Sigmoid colon (tissue), 7 donors: Measurements from ENCODE around the gene NAT16. TPM values are rescaled to one million over a fixed set of nuclear protein-coding genes. Genes with fewer than 3 reads are reported as not detected.

ENCODE experiments used
- DNase-seq: peaks from one replicate; pipeline ENCODE4 v3.0.0-alpha.2; 2019
- H3K27ac ChIP-seq, 4 donors: fragments of 200-600 bp; sonication (generic); one replicate each; pipeline ENCODE4 v1.5.1; 2016 to 2019; ENCODE audit warnings: mild to moderate bottlenecking in 1 of 4
- H3K27me3 ChIP-seq, 3 donors: fragments of 200-600 bp; sonication (generic); one replicate each; pipeline ENCODE4 v1.5.1; 2019; ENCODE audit warnings: mild to moderate bottlenecking in 1 of 3
- H3K36me3 ChIP-seq, 4 donors: fragments of 200-600 bp; sonication (generic); one replicate each; pipeline ENCODE4 v1.5.1; 2016 to 2019
- H3K4me1 ChIP-seq, 4 donors: fragments of 200-600 bp; sonication (generic); one replicate each; pipeline ENCODE4 v1.5.1; 2017 to 2019
- H3K4me3 ChIP-seq, 4 donors: fragments of 200-600 bp; sonication (generic); one replicate each; pipeline ENCODE4 v1.5.1; 2017 to 2019; ENCODE audit warnings: mild to moderate bottlenecking in 2 of 4, moderate library complexity in 1 of 4
- H3K9me3 ChIP-seq, 4 donors: fragments of 200-600 bp in 3 of 4; sonication (generic) in 3 of 4; one replicate each; pipeline versions ENCODE4 v1.5.1 to v1.6.1; 2013 to 2019
- EP300 ChIP-seq, 4 donors: sonication (generic); formaldehyde crosslinking; IDR thresholded peaks; one replicate each; pipeline ENCODE4 v1.6.1; 2017; ENCODE audit warnings: antibody characterized with exemption in 4 of 4
- POLR2A ChIP-seq, 2 donors: fragments of 450-650 bp; IDR thresholded peaks; one replicate each; pipeline ENCODE4 v1.6.1; 2016; ENCODE audit warnings: antibody characterized with exemption in 2 of 2, mild to moderate bottlenecking in 2 of 2, moderate library complexity in 2 of 2
- POLR2AphosphoS5 ChIP-seq, 4 donors: sonication (generic); formaldehyde crosslinking; IDR thresholded peaks; one replicate each; pipeline ENCODE4 v1.6.1; 2017; ENCODE audit warnings: antibody characterized with exemption in 4 of 4
- WGBS, 2 donors: extraction: QIAGEN DNeasy Blood & Tissue Kit; methylation state at CpG; one replicate each; pipeline ENCODE4 v1.1.7; 2013; 5-methylcytosine and 5-hydroxymethylcytosine counted together
- intact Hi-C: fragments of 100-400 bp; cut with DNase I; formaldehyde crosslinking; loops from one replicate; pipeline ENCODE4 v1.15.1; 2023
- polyA plus RNA-seq, 3 donors: library from polyadenylated mRNA; stranded (reverse); fragments of 200-250 nt; gene quantifications; one replicate each; pipeline ENCODE4 v1.2.3, GENCODE V29; 2013
- total RNA-seq, 4 donors: library from RNA; depleted of rRNA; stranded (reverse); fragments of >200 nt; gene quantifications; one replicate each; pipeline ENCODE4 v1.1.0, GENCODE V29; 2016
- TF ChIP-seq, protein P1 (sequence below), 4 experiments: fragments of 450-650 bp in 3 of 4; fragments of 200-600 bp in 1 of 4; IDR thresholded peaks; one replicate each; pipeline ENCODE4 v1.5.1; 2016 to 2019; ENCODE audit warnings: antibody characterized with exemption in 4 of 4, mild to moderate bottlenecking in 3 of 4, moderate library complexity in 2 of 4
- donor health status: healthy with polysubstance abuse.
- donor health status: Bipolar disorder and iron deficiency.
- donor health status: healthy.

Gene NAT16
- total and polyA plus RNA-seq, 7 donors: 0.23 TPM; not detected in 6

DNA sequence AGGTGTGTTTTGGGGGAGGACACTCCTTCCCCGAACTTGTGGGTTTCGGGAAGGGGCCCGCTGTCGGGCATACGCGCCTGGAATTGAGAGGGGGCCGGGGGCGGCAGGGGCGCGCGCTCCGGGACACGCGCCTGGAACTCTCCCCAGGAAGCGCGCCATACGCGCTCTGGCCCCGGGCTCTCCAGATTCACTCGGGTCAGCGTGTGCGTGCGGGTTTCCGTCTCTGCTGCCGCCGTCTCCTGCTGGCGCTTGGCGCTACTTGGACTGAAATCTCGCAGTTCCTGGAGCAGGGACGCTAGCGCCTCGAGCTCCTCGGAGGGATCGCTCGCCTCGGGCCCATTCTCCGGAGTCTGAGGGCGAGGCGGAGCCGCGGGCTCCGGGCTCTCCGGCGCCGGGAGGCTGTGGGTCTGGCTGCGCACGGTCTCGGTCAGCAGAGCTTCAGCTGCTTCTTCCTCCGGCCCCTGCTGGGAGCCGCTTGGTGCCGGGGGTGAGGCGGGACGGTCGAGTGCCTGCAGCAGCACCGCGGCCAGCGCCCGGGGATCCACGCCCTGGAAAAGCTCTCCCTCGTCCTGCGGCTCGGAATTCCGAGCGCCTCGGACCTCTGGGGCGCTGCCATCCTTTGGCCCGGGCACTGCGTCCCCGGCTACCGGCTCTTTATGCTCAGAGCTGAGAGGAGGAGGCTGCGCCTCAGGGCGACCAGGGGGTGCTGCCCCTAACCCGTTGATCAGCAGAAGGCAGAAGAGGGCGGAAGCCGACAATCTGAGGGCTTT is 15.8 kb downstream of the NAT16 start:
- Histone ChIP-seq H3K27me3 (peaks cover 55 to 92% (median 81%) of the 10 kb centered on the region in 3 donors), H3K27ac (no peak overlapping the region), H3K36me3 (peaks cover 4 to 22% (median 10%) of the 10 kb centered on the region in 4 donors), H3K4me3 (peak overlapping the region in 2 of 4 donors; percentile 25 to 35), H3K4me1 (peaks cover 0 to 42% (median 42%) of the 10 kb centered on the region in 4 donors), H3K9me3 (no peaks in the 10 kb centered on the region)
- intact Hi-C loops: loop anchor here (10.0 kb wide), 1 partner anchor 269 kb away; the partner anchor contains the start of gene ACHE
- DNase-seq: no peak
- WGBS, 2 donors: 3% methylated on average over 75 of the region's 75 CpGs
- TF ChIP-seq EP300 (IDR thresholded peaks at IDR 0.05) (no peak), POLR2AphosphoS5 (IDR thresholded peaks at IDR 0.05) (no peak), POLR2A (IDR thresholded peaks at IDR 0.05) (no peak)
- TF ChIP-seq, protein P1, sequence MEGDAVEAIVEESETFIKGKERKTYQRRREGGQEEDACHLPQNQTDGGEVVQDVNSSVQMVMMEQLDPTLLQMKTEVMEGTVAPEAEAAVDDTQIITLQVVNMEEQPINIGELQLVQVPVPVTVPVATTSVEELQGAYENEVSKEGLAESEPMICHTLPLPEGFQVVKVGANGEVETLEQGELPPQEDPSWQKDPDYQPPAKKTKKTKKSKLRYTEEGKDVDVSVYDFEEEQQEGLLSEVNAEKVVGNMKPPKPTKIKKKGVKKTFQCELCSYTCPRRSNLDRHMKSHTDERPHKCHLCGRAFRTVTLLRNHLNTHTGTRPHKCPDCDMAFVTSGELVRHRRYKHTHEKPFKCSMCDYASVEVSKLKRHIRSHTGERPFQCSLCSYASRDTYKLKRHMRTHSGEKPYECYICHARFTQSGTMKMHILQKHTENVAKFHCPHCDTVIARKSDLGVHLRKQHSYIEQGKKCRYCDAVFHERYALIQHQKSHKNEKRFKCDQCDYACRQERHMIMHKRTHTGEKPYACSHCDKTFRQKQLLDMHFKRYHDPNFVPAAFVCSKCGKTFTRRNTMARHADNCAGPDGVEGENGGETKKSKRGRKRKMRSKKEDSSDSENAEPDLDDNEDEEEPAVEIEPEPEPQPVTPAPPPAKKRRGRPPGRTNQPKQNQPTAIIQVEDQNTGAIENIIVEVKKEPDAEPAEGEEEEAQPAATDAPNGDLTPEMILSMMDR (IDR thresholded peaks at IDR 0.05): no peak

DNA sequence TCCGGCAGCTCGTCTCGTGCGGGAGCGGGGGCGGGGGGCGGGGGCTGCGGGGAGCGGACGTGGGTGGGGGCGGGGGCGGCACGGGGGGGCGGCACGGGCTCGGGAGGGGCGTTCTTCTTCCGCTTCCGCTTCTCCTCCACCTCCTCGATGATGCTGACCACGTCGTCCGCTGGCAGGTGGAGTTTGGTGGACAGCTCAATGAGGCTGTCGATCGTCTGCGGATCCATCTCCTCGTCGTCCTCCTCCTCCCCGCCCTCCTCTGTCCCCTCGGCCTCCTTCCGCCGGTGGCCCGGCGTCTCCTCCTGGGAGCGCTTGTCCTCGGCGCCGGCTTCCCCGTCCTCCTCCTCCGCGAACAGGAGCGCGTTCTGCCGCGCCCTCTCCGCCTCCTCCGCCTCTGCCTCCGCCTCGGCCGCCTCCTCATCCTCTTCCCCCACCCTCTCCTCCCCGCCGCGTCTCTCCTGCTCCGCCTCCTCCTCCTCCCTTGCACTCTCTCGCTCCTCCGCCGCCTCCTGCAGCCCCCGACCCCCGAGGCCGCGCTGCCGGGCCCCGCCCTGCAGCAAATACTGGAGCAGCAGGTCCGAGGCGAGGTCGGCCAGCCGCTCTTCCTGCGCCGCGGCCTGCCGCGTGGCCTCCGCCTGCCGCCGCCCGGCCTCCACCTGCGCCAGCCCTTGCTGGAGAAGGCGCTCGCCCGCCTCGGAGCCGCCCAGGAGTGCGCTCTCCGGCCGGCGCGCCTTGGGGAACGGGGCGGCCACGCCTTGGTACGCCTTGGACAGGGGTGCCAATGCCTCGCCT is 16.6 kb downstream of the NAT16 start:
- peaks cover 0 to 42% (median 42%) of the 10 kb centered on the region in 4 donors for H3K4me1 ChIP-seq
- TF ChIP-seq, protein P1 (IDR thresholded peaks at IDR 0.05): no peak
- no peak for TF ChIP-seq POLR2AphosphoS5 (IDR thresholded peaks at IDR 0.05)
- no peak for TF ChIP-seq POLR2A (IDR thresholded peaks at IDR 0.05)
- TF ChIP-seq EP300 (IDR thresholded peaks at IDR 0.05): no peak
- intact Hi-C loops: loop anchor here (10.0 kb wide), 1 partner anchor 269 kb away; the partner anchor contains the start of gene ACHE
- H3K9me3 ChIP-seq: no peaks in the 10 kb centered on the region
- 1% methylated on average over 82 to 92 of the region's 92 CpGs for WGBS, 2 donors
- H3K4me3 ChIP-seq: peak overlapping the region in 3 of 4 donors; percentile 12 to 35 (median 25)
- no peak overlapping the region for H3K27ac ChIP-seq
- peaks cover 5 to 30% (median 15%) of the 10 kb centered on the region in 4 donors for H3K36me3 ChIP-seq
- peaks cover 55 to 84% (median 74%) of the 10 kb centered on the region in 3 donors for H3K27me3 ChIP-seq
- no peak for DNase-seq

DNA sequence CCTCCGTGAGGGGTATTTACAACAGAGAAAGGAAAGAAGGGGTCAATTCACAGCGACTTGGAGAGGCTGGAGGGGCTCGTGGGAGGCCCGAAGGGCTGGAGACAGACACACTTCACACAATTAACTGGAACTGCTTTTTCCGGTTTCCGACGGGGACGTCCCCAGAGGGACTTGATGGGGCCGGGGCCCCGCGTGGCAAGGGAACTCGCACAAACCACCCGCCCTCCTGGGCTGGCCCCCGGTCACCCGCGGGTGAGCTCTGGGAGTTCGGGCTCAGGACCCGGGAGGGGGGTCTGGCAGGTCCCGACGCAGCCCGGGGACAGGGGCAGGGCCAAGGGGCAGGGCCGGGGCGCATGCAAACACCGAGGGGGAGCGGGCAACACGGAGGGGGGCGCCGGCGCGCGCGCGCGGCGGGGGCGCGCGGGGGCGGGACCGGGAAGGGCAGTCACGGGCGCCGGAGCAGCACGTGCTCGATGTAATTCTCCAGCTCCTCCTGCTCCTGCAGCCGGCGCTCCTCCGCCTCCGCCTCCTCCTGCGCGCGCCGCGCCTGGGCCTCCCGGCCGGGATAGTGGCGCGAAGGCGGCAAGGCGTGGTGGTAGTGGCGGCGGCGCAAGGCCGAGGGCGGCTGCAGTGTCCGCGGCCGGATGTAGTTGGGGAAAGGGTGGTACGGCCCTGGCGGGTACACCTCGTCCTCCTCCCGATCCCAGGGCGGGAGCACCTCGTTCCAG is 17.4 kb downstream of the NAT16 start:
- Histone ChIP-seq H3K27me3 (peaks cover 49 to 77% (median 66%) of the 10 kb centered on the region in 3 donors), H3K4me3 (peak overlapping the region in 3 of 4 donors; percentile 12 to 35 (median 25)), H3K27ac (no peak overlapping the region), H3K4me1 (peaks cover 0 to 42% (median 42%) of the 10 kb centered on the region in 4 donors), H3K9me3 (no peaks in the 10 kb centered on the region), H3K36me3 (peaks cover 5 to 38% (median 17%) of the 10 kb centered on the region in 4 donors)
- TF ChIP-seq, protein P1 (IDR thresholded peaks at IDR 0.05): no peak
- TF ChIP-seq EP300 (IDR thresholded peaks at IDR 0.05): no peak
- TF ChIP-seq POLR2A (IDR thresholded peaks at IDR 0.05): no peak
- no peak for TF ChIP-seq POLR2AphosphoS5 (IDR thresholded peaks at IDR 0.05)
- no peak for DNase-seq
- intact Hi-C loops: loop anchor here (10.0 kb wide), 1 partner anchor 268 kb away; the partner anchor contains the start of gene ACHE
- WGBS, 2 donors: 2% methylated on average over 74 of the region's 74 CpGs
